ENCODE data around the gene ARHGAP9. TPM values are rescaled to one million over a fixed set of nuclear protein-coding genes. Genes with fewer than 3 reads are reported as not detected.
A peak's percentile ranks its signal among the peaks of the same experiment; 100 is the strongest.

Gene ARHGAP9
- total RNA-seq, 1 experiment from 2014 or later = 3.6 TPM

DNA sequence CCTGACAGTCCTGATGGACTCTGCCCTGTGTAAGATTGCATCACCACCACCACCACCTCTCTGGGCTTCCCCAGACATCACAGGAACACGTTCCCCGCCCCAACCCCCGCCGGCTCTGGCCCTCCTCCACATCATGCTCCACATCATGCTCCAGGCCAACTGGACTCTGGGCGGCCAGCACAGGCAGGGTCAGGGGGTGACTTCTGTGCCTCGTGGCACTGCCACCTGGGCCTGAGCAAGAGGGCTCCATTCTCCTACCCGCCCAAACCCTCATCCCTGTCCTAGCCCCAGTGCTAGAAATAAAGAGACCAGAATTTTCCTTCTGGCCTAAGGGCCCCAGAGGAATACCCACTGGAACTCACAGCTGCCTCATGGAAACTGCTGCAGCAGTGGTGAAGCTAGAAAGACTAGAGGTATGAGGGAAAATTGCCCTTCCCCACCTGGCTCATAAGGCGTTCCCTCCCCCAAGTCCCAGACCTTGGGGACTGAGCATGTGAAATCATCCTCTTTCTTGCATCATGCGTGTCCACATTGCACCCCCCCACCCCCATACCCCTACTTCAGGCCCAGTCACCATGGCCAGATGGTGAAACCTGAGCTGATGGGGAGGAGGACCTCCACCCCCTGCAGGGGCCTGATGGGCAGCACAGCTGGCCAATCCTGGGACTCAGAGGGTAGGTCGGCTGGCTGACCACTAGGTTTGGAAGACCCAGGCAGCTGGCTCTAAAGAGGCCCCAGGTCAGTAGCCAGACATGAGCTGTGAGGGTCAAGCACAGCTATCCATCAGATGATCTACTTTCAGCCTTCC lies 24.9 kb downstream of the ARHGAP9 start, which contains the start of gene INHBE (continued):
- TF ChIP-seq, protein P1, sequence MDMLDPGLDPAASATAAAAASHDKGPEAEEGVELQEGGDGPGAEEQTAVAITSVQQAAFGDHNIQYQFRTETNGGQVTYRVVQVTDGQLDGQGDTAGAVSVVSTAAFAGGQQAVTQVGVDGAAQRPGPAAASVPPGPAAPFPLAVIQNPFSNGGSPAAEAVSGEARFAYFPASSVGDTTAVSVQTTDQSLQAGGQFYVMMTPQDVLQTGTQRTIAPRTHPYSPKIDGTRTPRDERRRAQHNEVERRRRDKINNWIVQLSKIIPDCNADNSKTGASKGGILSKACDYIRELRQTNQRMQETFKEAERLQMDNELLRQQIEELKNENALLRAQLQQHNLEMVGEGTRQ (CRISPR knock-in tag; IDR thresholded peaks at IDR 0.05) = no peak
- no peak for TF ChIP-seq ZNF396 (CRISPR knock-in tag; IDR thresholded peaks at IDR 0.05; ENCODE audit: borderline replicate concordance)
- TF ChIP-seq, protein P2, sequence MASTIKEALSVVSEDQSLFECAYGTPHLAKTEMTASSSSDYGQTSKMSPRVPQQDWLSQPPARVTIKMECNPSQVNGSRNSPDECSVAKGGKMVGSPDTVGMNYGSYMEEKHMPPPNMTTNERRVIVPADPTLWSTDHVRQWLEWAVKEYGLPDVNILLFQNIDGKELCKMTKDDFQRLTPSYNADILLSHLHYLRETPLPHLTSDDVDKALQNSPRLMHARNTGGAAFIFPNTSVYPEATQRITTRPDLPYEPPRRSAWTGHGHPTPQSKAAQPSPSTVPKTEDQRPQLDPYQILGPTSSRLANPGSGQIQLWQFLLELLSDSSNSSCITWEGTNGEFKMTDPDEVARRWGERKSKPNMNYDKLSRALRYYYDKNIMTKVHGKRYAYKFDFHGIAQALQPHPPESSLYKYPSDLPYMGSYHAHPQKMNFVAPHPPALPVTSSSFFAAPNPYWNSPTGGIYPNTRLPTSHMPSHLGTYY (CRISPR knock-in tag; IDR thresholded peaks at IDR 0.05) = no peak; the same call in 1 of the 2 replicates
- TF ChIP-seq NR3C1 (CRISPR knock-in tag; conservative IDR thresholded peaks at IDR 0.05; ENCODE audit: low read depth) = no peak
- TF ChIP-seq, protein P3, sequence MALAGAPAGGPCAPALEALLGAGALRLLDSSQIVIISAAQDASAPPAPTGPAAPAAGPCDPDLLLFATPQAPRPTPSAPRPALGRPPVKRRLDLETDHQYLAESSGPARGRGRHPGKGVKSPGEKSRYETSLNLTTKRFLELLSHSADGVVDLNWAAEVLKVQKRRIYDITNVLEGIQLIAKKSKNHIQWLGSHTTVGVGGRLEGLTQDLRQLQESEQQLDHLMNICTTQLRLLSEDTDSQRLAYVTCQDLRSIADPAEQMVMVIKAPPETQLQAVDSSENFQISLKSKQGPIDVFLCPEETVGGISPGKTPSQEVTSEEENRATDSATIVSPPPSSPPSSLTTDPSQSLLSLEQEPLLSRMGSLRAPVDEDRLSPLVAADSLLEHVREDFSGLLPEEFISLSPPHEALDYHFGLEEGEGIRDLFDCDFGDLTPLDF (CRISPR knock-in tag; IDR thresholded peaks at IDR 0.05) = no peak
- TF ChIP-seq ZNF232 (CRISPR knock-in tag; IDR thresholded peaks at IDR 0.05) = 0 out of 2 replicates have a peak, but pooled peaks have one; percentile 46
- TF ChIP-seq, protein P4, sequence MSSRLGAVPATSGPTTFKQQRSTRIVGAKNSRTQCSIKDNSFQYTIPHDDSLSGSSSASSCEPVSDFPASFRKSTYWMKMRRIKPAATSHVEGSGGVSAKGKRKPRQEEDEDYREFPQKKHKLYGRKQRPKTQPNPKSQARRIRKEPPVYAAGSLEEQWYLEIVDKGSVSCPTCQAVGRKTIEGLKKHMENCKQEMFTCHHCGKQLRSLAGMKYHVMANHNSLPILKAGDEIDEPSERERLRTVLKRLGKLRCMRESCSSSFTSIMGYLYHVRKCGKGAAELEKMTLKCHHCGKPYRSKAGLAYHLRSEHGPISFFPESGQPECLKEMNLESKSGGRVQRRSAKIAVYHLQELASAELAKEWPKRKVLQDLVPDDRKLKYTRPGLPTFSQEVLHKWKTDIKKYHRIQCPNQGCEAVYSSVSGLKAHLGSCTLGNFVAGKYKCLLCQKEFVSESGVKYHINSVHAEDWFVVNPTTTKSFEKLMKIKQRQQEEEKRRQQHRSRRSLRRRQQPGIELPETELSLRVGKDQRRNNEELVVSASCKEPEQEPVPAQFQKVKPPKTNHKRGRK (CRISPR knock-in tag; IDR thresholded peaks at IDR 0.05; ENCODE audit: borderline replicate concordance) = no peak
- TF ChIP-seq, protein P5, sequence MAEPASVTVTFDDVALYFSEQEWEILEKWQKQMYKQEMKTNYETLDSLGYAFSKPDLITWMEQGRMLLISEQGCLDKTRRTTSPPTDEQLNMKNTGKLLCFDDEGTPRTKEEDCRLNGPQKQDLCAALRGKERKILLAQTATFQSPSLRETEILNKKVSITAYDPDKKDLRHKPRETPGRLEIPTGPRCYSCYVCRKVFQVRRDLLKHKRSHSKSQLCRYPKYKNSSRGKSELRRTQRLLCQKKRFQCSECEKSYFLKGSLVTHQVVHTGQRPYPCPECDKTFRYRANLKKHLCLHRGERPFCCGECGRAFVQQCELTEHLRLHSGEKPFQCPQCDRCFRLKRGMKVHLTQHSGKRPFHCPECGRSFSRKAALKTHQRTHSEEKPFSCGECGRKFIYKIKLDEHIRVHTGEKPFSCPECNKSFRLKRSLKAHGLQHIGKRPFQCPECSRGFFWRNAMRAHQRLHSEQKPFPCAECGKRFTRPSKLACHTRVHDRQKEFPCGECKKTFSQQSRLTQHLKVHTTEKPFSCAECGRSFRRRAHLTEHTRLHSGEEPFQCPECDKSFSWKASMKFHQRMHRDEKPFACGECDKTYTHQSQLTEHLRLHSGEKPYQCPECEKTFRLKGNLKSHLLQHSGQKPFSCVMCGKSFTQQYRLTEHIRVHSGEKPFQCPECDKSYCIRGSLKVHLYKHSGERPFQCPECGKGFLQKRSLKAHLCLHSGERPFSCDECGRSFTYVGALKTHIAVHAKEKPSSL (CRISPR knock-in tag; conservative IDR thresholded peaks at IDR 0.05) = no peak
- no peak for TF ChIP-seq JUN (CRISPR knock-in tag; IDR thresholded peaks at IDR 0.05)
- TF ChIP-seq ZNF317 (CRISPR knock-in tag; IDR thresholded peaks at IDR 0.05; ENCODE audit: borderline replicate concordance, low read depth) = no peak
- TF ChIP-seq, protein P6, sequence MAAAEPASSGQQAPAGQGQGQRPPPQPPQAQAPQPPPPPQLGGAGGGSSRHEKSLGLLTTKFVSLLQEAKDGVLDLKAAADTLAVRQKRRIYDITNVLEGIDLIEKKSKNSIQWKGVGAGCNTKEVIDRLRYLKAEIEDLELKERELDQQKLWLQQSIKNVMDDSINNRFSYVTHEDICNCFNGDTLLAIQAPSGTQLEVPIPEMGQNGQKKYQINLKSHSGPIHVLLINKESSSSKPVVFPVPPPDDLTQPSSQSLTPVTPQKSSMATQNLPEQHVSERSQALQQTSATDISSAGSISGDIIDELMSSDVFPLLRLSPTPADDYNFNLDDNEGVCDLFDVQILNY (CRISPR knock-in tag; IDR thresholded peaks at IDR 0.05) = no peak
- TF ChIP-seq, protein P7, sequence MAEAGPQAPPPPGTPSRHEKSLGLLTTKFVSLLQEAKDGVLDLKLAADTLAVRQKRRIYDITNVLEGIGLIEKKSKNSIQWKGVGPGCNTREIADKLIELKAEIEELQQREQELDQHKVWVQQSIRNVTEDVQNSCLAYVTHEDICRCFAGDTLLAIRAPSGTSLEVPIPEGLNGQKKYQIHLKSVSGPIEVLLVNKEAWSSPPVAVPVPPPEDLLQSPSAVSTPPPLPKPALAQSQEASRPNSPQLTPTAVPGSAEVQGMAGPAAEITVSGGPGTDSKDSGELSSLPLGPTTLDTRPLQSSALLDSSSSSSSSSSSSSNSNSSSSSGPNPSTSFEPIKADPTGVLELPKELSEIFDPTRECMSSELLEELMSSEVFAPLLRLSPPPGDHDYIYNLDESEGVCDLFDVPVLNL (CRISPR knock-in tag; IDR thresholded peaks at IDR 0.05; ENCODE audit: borderline replicate concordance, low read depth) = no peak
- no peak for TF ChIP-seq GTF2I (CRISPR knock-in tag; conservative IDR thresholded peaks at IDR 0.05)
- TF ChIP-seq EMX1 (CRISPR knock-in tag; IDR thresholded peaks at IDR 0.05) = no peak
- 0 out of 2 replicates have a peak, but pooled peaks have one; percentile 46 for TF ChIP-seq KAT7 (CRISPR knock-in tag; IDR thresholded peaks at IDR 0.05; ENCODE audit: borderline replicate concordance)
- TF ChIP-seq CREB1 (CRISPR knock-in tag; IDR thresholded peaks at IDR 0.05) = no peak
- TF ChIP-seq, protein P8, sequence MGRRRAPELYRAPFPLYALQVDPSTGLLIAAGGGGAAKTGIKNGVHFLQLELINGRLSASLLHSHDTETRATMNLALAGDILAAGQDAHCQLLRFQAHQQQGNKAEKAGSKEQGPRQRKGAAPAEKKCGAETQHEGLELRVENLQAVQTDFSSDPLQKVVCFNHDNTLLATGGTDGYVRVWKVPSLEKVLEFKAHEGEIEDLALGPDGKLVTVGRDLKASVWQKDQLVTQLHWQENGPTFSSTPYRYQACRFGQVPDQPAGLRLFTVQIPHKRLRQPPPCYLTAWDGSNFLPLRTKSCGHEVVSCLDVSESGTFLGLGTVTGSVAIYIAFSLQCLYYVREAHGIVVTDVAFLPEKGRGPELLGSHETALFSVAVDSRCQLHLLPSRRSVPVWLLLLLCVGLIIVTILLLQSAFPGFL (CRISPR knock-in tag; IDR thresholded peaks at IDR 0.05; ENCODE audit: borderline replicate concordance) = no peak
- TF ChIP-seq NFYB (CRISPR knock-in tag; conservative IDR thresholded peaks at IDR 0.05; ENCODE audit: low read depth) = peak; percentile 86
- TF ChIP-seq, protein P9, sequence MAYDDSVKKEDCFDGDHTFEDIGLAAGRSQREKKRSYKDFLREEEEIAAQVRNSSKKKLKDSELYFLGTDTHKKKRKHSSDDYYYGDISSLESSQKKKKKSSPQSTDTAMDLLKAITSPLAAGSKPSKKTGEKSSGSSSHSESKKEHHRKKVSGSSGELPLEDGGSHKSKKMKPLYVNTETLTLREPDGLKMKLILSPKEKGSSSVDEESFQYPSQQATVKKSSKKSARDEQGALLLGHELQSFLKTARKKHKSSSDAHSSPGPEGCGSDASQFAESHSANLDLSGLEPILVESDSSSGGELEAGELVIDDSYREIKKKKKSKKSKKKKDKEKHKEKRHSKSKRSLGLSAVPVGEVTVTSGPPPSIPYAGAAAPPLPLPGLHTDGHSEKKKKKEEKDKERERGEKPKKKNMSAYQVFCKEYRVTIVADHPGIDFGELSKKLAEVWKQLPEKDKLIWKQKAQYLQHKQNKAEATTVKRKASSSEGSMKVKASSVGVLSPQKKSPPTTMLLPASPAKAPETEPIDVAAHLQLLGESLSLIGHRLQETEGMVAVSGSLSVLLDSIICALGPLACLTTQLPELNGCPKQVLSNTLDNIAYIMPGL (CRISPR knock-in tag; IDR thresholded peaks at IDR 0.05) = no peak
- TF ChIP-seq, protein P10, sequence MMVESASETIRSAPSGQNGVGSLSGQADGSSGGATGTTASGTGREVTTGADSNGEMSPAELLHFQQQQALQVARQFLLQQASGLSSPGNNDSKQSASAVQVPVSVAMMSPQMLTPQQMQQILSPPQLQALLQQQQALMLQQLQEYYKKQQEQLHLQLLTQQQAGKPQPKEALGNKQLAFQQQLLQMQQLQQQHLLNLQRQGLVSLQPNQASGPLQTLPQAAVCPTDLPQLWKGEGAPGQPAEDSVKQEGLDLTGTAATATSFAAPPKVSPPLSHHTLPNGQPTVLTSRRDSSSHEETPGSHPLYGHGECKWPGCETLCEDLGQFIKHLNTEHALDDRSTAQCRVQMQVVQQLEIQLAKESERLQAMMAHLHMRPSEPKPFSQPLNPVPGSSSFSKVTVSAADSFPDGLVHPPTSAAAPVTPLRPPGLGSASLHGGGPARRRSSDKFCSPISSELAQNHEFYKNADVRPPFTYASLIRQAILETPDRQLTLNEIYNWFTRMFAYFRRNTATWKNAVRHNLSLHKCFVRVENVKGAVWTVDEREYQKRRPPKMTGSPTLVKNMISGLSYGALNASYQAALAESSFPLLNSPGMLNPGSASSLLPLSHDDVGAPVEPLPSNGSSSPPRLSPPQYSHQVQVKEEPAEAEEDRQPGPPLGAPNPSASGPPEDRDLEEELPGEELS (CRISPR knock-in tag; IDR thresholded peaks at IDR 0.05) = no peak
- TF ChIP-seq FOXK1 (CRISPR knock-in tag; IDR thresholded peaks at IDR 0.05) = no peak; the same call in 1 of the 2 replicates
- TF ChIP-seq ATF1 (CRISPR knock-in tag; IDR thresholded peaks at IDR 0.05) = no peak
